Mesothelial cell of epicardium (in vitro differentiated cells): ENCODE data around the gene RPS5. TPM values are rescaled to one million over a fixed set of nuclear protein-coding genes. Genes with fewer than 3 reads are reported as not detected.
A peak's percentile ranks its signal among the peaks of the same experiment; 100 is the strongest.
"Not testable (repeated sequence)": the region's sequence is repeated elsewhere in the genome, so short reads cannot be mapped to it uniquely, and the experiment has no call there.

Experiments used
- DNase-seq, 2 experiments: peaks; one replicate each; pipeline ENCODE4 v3.0.0; 2021; ENCODE audit warnings: low spot score in 2 of 2; ENCODE audit not compliant: unreplicated experiment in 2 of 2
- H3K27ac Mint-ChIP-seq: 2 replicates; pipeline ENCODE4 v1.8.0; 2021; ENCODE audit warnings: mixed read lengths
- H3K27me3 Mint-ChIP-seq: 2 replicates; pipeline ENCODE4 v1.8.0; 2021; ENCODE audit warnings: low read depth, mixed read lengths
- H3K36me3 Mint-ChIP-seq: 2 replicates; pipeline ENCODE4 v1.8.0; 2021; ENCODE audit warnings: mixed read lengths
- H3K4me1 Mint-ChIP-seq: 2 replicates; pipeline ENCODE4 v1.8.0; 2021; ENCODE audit warnings: mixed read lengths
- H3K4me3 Mint-ChIP-seq: 2 replicates; pipeline ENCODE4 v1.8.0; 2021; ENCODE audit warnings: mild to moderate bottlenecking, moderate library complexity, mixed read lengths
- H3K9me3 Mint-ChIP-seq: 2 replicates; pipeline ENCODE4 v1.8.0; 2021; ENCODE audit warnings: mixed read lengths
- CTCF ChIP-seq: fragments of 200-600 bp; sonication (generic); IDR thresholded peaks from one replicate; pipeline ENCODE4 v1.5.0; 2021; ENCODE audit warnings: antibody characterized with exemption; ENCODE audit not compliant: unreplicated experiment
- total RNA-seq: library from RNA; stranded (reverse); gene quantifications from 3 replicates; pipeline ENCODE4 v1.2.1, GENCODE V29; 2021

The RPS5 gene
- total RNA-seq, 1 donor from 2014 or later = 985 TPM

GRCh38 chr19:58400916-58401839 lies 14.1 kb downstream of the RPS5 start:
- Mint-ChIP-seq H3K9me3 (no peaks in the 10 kb centered on the region), H3K4me1 (peaks cover 14% of the 10 kb centered on the region), H3K36me3 (peaks cover 2% of the 10 kb centered on the region), H3K27ac (peak overlapping the region; percentile 97), H3K27me3 (peaks cover 13% of the 10 kb centered on the region), H3K4me3 (peak overlapping the region; percentile 87)
- TF ChIP-seq CTCF = no peak
- DNase-seq = peak; percentile 99

GRCh38 chr19:58401840-58402421 lies 14.9 kb downstream of the RPS5 start:
- peak overlapping the region; percentile 87 for H3K4me3 Mint-ChIP-seq
- DNase-seq = no peak
- peaks cover 17% of the 10 kb centered on the region for H3K4me1 Mint-ChIP-seq
- H3K27me3 Mint-ChIP-seq = peaks cover 12% of the 10 kb centered on the region
- H3K27ac Mint-ChIP-seq = peak overlapping the region; percentile 97
- H3K9me3 Mint-ChIP-seq = no peaks in the 10 kb centered on the region
- H3K36me3 Mint-ChIP-seq = peaks cover 4% of the 10 kb centered on the region
- no peak for TF ChIP-seq CTCF

- not testable (repeated sequence) for H3K4me3 Mint-ChIP-seq, H3K27ac Mint-ChIP-seq, H3K9me3 Mint-ChIP-seq, DNase-seq, H3K36me3 Mint-ChIP-seq, H3K27me3 Mint-ChIP-seq
- H3K4me1 Mint-ChIP-seq = peaks cover 29% of the 10 kb centered on the region
Observed at GRCh38 chr19:58403920-58404478, 16.9 kb downstream of the RPS5 start.

GRCh38 chr19:58406818-58407657 lies 20.0 kb downstream of the RPS5 start:
- DNase-seq = no peak
- Mint-ChIP-seq H3K9me3 (no peaks in the 10 kb centered on the region), H3K36me3 (peaks cover 4% of the 10 kb centered on the region), H3K4me1 (peaks cover 23% of the 10 kb centered on the region), H3K27me3 (no peaks in the 10 kb centered on the region), H3K27ac (peak overlapping the region; percentile 94), H3K4me3 (peak overlapping the region; percentile 83)
- TF ChIP-seq CTCF = peak; percentile 51

- Mint-ChIP-seq H3K4me3 (peak overlapping the region; percentile 83), H3K36me3 (peaks cover 4% of the 10 kb centered on the region), H3K27me3 (no peaks in the 10 kb centered on the region), H3K4me1 (peaks cover 23% of the 10 kb centered on the region), H3K27ac (peak overlapping the region; percentile 94), H3K9me3 (no peaks in the 10 kb centered on the region)
- DNase-seq = no peak
- no peak for TF ChIP-seq CTCF
Observed at GRCh38 chr19:58407658-58408151, 20.6 kb downstream of the RPS5 start.
